Right lobe of liver (tissue), 4 donors: ENCODE measurements around the gene SF3B6.

Experiments used
- CTCF ChIP-seq, 4 donors: fragments of 200-600 bp in 3 of 4; fragments of 450-650 bp in 1 of 4; IDR thresholded peaks; one replicate each; pipeline versions ENCODE4 v1.5.1 to v1.8.0; 2016 to 2022; ENCODE audit warnings: antibody characterized with exemption in 4 of 4, mild to moderate bottlenecking in 2 of 4
- POLR2A ChIP-seq: fragments of 450-650 bp; IDR thresholded peaks from one replicate; pipeline ENCODE4 v1.6.1; 2017; ENCODE audit warnings: antibody characterized with exemption, mild to moderate bottlenecking
- donor health status: DM: no; HTN: no; CAD: no.
- donor health status: DM: no; HTN: no; CAD: no.
- donor health status: DM: no; HTN: yes; CAD: no.

- no peak for TF ChIP-seq CTCF (IDR thresholded peaks at IDR 0.05)
- TF ChIP-seq POLR2A: no peak
Observed at GRCh38 chr2:24045511-24046508, 30.3 kb downstream of the SF3B6 start.
